ENCODE measurements around the gene TPPP3.

DNA sequence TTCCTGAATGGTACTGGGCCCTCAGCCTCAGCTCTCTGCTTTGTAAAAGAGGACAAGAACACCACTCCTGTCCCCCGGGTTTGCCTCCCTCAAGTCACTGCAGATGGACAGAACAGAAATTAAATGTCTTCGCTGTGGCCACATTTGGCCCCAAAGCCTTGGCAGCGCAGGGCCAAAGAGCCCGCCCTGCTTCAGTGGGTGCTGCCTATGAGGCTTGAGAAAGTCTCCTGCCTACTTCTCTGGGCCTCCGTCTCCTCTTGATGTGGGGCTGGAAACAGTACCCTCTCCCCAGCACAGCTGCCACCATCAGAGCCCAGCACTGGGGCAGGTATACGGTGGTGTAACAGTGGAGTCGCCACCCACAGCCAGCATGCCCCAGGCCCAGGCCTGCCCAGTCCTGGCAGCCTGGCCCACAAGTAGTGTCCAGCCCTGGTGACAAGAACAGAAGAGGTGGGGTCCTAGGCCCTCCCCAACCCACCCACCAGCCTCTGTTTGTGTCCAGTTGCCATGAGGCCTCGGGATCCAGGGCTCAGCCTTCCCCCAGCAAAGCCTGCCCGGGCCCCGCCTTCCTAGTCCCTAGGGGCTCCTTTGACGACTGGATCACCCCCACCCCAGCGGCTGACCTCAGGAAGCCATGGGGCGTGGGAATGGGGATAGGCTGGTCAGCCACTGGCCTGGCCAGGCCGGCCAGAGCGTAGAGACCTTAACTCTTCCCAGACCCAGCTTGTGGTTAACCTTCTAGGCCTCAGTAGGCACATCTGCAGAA lies 3.9 kb upstream of the TPPP3 start:
- TF ChIP-seq CTCF (IDR thresholded peaks at IDR 0.05; ENCODE audit: insufficient read depth, low read length) (no peak), POLR2AphosphoS5 (IDR thresholded peaks at IDR 0.05; ENCODE audit: low read depth) (no peak), SPI1 (IDR thresholded peaks at IDR 0.05; ENCODE audit: borderline replicate concordance, low read depth) (no peak)
- TF ChIP-seq, protein P1, sequence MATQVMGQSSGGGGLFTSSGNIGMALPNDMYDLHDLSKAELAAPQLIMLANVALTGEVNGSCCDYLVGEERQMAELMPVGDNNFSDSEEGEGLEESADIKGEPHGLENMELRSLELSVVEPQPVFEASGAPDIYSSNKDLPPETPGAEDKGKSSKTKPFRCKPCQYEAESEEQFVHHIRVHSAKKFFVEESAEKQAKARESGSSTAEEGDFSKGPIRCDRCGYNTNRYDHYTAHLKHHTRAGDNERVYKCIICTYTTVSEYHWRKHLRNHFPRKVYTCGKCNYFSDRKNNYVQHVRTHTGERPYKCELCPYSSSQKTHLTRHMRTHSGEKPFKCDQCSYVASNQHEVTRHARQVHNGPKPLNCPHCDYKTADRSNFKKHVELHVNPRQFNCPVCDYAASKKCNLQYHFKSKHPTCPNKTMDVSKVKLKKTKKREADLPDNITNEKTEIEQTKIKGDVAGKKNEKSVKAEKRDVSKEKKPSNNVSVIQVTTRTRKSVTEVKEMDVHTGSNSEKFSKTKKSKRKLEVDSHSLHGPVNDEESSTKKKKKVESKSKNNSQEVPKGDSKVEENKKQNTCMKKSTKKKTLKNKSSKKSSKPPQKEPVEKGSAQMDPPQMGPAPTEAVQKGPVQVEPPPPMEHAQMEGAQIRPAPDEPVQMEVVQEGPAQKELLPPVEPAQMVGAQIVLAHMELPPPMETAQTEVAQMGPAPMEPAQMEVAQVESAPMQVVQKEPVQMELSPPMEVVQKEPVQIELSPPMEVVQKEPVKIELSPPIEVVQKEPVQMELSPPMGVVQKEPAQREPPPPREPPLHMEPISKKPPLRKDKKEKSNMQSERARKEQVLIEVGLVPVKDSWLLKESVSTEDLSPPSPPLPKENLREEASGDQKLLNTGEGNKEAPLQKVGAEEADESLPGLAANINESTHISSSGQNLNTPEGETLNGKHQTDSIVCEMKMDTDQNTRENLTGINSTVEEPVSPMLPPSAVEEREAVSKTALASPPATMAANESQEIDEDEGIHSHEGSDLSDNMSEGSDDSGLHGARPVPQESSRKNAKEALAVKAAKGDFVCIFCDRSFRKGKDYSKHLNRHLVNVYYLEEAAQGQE (IDR thresholded peaks at IDR 0.05; ENCODE audit: insufficient replicate concordance, low read depth): no peak

Measured in HL-60 (cell line).